Measurements from ENCODE around the gene ABLIM1.

DNA sequence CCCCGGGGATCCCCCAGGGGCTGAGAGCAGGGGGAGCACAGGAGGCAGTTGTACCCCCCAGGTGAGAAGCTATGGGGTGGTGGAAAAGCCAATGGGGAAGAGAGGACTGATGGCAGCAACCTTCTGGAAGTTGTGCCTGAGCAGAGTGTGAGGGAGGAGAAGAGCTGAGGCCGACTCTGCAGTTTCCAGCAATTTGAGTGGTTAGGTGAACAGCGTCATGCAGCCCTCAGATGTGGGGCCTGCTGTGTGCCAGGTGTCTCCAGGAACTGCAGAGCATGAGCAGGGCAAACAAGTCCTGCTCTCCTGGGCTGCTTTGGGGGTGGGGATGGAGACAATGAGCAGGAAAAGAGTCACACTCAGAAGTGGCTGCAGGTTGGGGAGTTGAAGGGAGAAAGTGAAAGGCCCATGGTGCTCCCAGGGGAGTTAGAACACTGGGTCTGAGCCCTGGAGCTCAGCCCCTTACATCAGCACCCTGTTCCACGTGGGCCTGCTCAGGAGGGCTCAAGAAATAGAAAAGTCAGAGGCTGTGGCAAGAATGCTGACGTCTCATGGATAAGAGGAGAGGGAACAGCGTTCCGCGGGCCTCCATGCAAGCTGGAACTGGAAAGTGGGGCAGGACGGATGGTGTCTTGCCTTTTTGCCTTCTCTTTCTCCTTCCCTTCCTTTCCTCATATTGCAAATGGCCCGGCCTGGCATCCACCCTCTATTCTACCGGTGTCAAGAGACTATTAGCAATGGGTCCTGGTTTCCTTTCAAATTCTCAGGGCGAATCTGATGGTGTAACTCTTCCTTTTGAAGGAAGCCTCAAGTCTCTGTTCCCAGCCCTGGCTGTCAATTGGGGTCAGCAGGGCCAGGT lies 249.7 kb downstream of the ABLIM1 start:
- no peak for TF ChIP-seq POLR2A (IDR thresholded peaks at IDR 0.05; ENCODE audit: low read depth, low read length)
- TF ChIP-seq SPI1 (IDR thresholded peaks at IDR 0.05; ENCODE audit: low read depth, low read length), result no peak
- no peak for TF ChIP-seq POLR2AphosphoS5 (IDR thresholded peaks at IDR 0.05; ENCODE audit: low read depth, low read length)
- TF ChIP-seq TAF1 (IDR thresholded peaks at IDR 0.05; ENCODE audit: low read depth, low read length), result no peak
- no peak for TF ChIP-seq POU2F2 (IDR thresholded peaks at IDR 0.05; ENCODE audit: low read depth, low read length)

All from GM12891 (cell line).